ENCODE data around the gene RTP5.

The RTP5 gene

GRCh38 chr2:241858206-241859016, 11.1 kb upstream of the RTP5 start, which contains the start of gene PDCD1:
PDCD1 (minus strand) TSS chr2:241858894; CDS start chr2:241858838, 56 bp downstream.
- no peak for DNase-seq

DNA sequence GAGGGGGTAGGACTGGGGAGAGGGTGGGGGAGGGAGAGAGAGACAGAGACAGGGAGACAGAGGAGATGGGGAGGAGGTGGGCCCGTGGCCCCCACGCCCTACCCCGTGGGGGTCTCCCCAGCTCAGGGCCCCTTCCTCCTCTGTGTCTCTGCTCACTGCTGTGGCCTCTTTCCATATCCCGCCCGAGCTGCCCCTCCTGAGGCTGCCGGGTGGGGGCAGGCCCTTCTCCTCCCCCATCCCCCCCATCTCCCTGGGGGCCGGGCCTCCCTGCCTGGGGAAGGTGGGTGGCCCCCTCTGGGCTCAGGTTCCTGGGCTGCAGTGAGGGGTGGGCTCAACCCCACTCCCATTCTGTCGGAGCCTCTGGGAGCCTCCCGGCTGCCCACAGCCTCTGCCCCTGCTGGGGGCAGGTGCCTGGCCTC, 10.5 kb upstream of the RTP5 start:
- no peak for DNase-seq

- DNase-seq = no peak
Observed at GRCh38 chr2:241859436-241860183, 9.9 kb upstream of the RTP5 start.

GRCh38 chr2:241860184-241861078, 9.1 kb upstream of the RTP5 start:
- DNase-seq = no peak

- no peak for DNase-seq
Observed at GRCh38 chr2:241861264-241861663, 8.3 kb upstream of the RTP5 start.

GRCh38 chr2:241862093-241862492, 7.4 kb upstream of the RTP5 start:
- DNase-seq = no peak

DNA sequence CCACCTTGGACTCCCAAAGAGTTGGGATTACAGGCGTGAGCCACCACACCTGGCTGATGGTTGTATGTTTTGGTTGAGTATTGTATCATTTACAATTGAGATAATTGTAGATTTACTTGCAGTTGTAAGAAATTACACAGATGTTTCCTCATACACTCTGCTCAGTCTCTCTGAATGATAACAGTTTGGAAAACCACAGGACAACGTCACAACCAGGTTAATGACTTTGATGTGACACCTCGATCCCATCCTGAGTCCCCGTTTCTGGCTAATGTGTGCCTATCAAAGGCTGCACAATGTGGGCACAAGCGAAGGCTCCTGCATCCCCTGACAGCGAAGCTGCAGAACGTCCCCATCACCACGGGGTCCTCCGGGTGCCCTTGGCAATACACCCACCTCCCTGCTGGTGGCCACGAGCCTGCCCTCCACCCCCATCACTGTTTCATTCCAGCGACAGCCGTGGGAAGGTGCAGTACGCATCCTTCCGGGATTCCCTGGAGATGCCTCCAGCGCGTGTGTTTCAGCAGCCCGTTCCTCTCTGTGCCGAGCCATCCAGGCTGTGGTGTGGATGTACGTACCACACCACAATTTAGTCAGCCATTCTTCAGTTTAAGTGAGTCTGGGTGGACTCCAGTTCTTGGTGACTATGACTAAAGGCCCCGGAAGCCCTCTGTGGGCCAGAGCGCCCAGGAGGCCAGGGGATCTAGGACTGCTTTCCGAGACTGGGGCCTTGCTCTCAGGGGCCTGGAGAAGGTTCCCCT, 6.6 kb upstream of the RTP5 start:
- DNase-seq = no peak

DNA sequence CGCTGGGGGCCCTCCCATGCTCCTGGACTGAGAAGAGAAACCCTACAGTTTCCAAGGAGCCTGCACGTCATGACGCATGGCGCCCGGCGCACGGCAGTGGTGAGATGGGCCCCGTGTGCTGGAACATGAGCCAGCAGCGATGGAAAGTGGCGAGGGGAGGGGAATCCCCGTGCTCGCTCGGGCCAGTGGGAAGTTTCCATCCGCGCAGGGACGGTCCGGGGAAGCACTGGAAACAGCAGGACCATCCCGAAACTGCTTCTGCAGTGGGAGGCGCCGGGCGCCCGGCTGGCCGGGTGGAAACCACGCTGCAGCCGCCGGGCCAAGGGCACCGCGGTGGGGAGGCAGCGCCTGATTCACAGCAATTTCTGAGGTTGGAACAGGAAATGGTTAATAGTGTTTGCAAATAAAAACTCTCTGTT, 6.0 kb upstream of the RTP5 start:
- DNase-seq = no peak

DNA sequence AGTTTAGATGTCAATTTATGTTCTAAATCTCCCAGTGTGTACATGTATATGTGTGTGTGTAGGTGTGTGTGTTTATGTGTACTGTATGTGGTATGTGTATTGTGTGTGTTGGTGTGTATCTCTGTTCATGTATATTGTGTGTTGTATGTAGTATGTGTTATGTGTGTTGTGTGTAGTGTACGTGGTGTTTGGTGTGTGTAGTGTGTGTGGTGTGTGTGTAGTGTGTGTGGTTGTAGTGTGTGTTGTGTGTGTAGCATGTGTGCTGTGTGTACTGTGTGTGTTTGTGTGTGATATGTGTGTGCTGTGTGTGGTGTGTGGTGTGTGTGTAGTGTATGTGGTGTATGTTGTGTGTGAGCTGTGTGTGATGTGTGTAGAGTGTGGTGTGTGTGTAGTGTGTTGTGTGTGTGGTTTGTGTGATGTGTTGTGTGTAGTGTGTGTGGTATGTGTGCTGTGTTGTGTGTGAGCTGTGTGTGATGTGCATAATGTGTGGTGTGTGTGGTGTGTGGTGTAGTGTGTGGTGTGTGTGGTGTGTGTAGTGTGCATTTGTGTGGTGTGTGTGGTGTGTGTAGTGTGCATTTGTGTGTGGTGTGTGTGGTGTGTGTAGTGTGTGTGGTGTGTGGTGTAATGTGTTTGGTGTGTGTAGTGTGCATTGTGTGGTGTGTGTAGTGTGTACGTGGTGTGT, 5.2 kb upstream of the RTP5 start:
- DNase-seq = no peak

- DNase-seq = no peak
Observed at GRCh38 chr2:241864850-241865213, 4.7 kb upstream of the RTP5 start.

DNA sequence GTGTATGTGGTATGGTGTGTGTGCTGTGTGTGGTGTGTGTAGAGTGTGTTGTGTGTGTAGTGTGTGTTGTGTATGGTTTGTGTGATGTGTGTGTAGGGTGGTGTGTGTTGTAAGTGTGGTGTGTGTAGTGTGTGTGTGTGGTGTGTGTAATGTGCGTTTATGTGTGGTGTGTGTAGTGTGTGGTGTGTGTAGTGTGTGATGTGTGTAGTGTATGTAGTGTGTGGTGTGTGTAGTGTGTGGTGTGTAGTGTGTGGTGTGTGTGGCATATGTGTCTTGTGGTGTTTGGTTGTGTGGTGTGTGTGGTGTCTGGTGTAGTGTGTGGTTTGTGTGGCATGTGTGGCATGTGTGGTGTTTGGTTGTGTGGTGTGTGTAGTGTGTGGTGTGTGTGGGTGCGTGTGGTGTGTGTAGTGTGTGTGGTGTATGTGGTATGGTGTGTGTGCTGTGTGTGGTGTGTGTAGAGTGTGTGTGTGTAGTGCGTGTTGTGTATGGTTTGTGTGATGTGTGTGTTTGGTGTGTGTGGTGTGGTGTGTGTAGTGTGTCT, 4.0 kb upstream of the RTP5 start:
- DNase-seq = no peak

- no peak for DNase-seq
Observed at GRCh38 chr2:241865957-241866789, 3.4 kb upstream of the RTP5 start.

DNA sequence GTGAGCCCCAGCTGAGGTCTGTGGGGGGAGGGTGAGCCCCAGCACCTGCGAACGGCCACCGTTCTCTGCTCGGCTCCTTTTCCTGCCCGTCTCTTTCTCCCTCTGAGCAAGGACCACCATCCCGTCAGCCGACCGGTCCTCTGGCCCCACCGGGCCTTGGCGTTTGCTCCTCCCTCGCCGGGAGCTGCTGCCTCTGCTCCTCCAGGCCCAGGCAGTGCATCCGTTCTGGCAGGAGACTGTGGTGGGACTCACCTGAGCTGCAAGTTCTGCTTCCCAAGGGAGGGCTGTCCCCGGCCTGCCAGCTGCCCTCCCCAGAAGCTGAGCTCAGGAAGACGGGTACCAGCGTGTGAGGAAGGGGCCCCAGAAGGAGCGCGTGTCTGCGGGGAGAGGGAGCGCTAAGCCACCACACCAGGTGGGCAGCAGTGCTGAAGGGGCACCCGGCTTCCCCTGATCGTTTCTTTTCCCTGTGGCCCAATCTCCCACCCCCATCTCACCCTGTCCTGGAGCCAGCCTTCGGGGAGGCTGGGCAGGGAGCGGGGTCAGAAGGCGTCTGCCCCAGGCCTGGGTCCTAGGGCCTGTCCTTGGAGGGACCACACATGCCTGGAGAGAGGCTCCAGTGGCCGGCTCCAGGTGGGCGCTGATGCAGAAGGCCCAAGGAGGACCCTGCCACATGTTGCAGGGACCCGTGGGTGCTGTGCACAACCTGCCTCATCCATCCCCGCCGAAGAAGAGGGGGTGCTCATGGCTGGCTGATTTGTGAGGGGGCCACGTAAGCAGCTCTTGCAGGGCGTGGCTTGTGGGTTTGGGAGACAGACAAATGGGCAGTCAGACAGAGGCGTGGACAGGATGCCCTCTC, 2.5 kb upstream of the RTP5 start:
- no peak for DNase-seq

GRCh38 chr2:241867776-241868420, 1.6 kb upstream of the RTP5 start:
- DNase-seq = no peak

DNA sequence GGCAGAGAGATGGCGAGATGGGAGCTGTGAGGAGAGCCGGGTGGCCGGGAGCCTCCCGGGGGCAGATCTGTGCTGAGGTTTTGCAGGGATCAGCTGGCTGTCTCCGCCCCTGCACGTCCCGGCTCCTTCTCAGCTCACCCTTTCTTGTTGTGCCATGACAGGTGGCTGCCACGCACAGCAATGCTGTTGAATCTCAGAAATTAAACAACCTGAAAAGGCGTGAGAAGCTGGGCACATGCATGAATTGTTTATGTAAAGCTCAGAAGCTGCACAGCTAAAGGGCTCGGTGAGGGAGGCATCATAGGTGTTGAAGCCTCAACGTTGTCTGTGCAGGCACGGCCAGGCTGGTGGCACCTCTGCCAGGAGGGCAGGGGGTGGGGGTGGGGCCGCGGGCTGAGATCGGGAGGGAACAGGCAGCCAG, 858 bp upstream of the RTP5 start:
- DNase-seq = no peak

DNA sequence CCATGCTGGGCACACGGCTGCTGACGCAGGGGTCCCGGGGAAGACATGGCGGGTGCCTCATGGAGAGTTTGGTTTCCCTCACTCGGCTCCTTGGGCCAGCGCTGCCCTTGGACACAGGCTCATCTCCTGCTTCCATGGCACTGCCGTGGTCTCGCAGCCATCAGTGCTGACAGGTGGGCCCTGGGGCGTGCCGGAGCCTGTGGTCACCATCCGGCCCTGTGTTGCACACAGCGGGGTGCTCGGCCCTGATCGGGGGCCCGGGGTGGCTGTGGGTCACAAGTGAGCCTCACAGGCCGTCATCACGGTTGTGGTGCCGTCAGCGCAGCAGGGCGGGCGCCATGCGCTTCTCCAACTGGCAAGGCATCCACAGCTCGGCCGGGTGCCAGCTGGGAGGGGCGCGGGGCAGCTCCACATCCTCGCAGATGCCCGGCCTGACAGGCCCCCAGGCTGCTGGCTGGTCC, 582 bp downstream of the RTP5 start:
- DNase-seq = no peak

DNA sequence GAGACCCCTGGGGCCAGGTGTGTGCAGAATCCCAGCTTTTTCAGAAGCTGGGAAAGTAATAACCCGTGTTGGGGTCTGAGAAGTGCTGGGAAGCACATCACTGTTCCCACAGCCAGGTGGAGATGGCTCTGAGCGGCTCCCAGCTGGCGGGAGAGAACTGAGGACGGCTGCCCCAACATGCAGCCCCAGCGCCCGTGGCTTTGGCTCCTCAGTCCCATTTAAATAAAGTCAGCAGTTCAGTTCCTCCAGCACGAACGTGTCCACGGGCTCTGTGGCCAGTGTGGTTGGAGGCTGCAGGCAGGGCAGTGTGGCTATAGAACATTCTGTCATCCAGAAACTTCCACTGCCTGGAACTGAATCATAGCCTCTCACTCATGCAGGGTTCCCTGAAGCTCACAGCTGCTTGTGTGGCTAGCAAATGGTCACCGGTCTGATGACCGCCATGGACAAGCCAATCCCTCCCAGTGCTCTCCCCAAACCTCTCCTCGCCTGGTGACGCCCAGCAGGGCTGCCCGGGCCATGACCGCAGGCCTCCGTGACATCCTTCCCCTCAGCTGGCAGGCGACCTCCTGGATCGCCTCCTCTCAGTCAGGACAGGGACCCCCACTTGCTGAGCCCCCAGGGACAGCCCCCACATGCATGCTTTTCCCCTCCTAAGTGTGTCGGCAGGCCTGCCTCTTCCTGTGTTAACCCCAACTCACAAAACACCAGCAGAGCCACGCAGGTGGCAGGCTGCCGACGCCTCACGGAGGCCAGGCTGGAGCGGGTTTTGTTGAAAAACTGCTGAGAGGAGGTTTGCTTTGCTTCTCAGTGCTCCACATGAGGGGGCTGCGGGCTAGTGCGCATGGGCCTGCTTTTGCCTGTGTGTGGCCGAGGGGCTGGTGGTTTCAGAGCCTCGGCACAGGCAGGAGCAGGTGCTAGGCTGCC, 1.3 kb downstream of the RTP5 start:
- DNase-seq = no peak

Measured in DMS 273 treated with DMSO at 0.1 percent for 48 hours (cell line).